OCI-M2 (cell line): ENCODE measurements around the gene EFEMP1.

Experiments
- DNase-seq: peaks from one replicate; lab custom pipeline; 2025; ENCODE audit not compliant: unreplicated experiment; lab: John Stamatoyannopoulos, UW

The EFEMP1 gene

DNA sequence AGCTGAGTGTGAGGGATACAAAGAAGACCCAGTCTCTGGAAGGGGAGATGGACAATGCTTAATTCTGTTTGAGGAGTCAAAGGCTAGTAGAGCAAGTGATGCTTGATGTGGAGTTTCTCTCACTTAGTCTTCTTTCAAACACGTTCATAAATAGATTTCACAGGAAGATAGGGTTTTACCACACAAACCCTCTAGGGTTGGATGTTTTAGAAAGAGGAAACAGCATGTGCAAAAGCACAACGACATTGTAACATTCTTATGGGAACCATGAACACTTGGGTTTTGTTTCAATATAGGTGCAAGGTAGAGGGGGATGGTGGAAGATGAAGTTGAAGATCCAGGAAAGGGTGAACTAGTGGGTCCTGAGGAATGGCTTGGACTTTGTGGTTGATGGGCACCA lies 10.8 kb upstream of the EFEMP1 start:
- DNase-seq = no peak

DNA sequence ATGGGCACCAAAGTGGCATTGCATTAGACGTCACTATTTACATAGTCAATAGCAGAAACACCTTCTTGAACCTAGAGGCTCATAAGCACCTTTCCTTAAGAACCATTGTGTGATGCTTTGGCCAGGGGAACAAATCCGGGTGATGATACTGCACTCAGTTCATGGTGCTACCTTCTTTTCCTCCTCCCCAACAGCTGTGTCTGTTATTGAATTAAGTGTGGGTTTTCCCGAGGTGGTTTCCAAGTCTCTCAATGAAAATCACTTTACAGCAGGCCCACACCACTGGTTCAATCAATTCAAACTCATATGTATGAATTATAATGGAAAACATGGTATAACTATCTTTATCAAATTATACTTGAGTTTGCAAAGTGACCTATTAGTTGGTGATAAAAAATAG lies 9.3 kb upstream of the EFEMP1 start:
- no peak for DNase-seq

DNA sequence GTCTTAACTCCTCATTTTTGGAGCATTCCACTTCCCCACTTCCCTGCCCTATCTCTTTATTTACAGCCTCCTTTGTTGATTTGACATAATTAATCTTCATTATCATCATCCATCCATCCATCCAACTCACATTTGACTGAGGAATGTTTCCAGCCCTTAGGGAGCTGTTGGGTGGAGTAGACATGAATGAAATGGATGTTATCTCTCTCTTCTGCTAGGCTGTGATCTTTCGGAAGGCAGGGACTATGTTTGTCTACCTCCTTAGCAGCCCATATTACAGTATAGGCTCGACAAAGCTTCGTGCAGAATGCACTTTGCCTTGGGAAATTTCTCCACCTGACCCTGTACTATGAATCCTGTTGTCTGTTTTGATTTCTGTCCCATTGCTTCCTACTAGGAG lies 7.7 kb upstream of the EFEMP1 start:
- no peak for DNase-seq

DNA sequence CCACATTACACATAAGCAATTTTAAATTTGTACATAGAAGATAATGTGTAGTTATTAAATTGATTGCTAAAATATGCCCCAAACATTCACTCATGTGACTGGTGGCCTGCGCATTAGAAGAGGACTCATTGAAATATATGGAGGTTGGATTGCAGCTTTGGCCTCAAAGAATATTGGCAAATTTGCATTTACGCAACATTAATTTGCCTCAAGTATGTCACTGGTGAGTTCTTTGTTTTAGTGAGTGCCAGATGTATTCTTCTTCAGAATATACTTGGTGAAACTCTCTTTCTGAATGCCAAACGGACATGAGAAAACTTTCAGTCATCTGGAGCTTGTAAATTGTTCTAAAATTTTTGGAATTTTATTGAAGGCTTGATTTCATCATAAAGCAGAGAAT lies 5.9 kb upstream of the EFEMP1 start:
- no peak for DNase-seq

DNA sequence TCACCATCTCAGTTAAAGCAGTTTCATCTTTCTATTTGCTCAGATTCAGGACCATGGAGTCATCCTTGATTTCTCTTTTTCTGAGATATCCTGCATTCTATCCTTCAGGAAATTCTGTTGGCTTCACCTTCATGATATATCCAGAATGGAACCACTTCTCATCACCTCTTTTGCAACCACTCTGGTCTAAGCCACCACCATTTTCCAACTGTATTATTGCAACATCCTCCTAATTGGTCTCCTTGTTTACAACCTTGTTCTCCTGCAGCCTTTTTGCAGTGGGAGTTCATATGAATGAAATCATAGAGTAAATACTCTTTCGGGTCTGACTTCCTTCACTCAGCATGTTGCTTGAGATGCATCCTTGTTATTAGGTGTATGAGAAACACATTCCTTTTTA lies 3.4 kb upstream of the EFEMP1 start:
- DNase-seq = no peak

DNA sequence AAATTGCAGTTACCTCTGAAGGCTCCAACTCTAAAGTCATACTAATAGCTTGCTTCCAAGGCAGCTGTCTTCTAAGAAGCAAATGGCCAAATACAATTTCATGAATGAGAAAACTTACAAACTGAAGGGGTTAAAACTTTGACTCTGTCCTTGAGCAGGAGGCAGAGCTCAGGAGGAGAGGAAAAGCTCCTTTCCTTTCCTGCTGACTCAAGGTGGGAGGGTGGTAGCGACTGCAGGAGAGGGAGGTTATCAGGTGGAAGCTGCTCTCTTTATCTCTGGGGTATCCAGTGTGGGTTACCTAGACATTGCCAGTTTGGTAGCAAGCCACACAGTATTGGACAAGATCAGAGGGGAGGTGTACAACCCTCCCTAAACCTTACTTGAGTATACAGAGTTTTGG lies 2.7 kb upstream of the EFEMP1 start:
- DNase-seq = no peak

DNA sequence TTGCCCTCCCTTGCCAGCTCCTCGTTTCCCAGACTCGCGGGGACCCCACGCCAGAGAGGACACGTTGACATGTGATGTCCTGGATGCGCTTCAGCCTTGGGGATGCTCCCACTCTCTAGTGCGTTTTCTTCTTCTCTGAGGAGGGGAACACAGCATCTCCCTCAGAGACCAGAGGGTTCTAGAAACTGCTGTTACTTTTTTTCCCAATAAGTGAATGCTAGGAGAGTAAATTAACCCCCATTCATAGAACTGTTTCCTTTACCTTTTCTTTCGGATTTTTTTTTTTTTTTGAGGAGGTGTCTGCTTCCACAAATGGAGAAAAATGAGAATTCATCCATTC lies 370 bp upstream of the EFEMP1 start:
- no peak for DNase-seq

DNA sequence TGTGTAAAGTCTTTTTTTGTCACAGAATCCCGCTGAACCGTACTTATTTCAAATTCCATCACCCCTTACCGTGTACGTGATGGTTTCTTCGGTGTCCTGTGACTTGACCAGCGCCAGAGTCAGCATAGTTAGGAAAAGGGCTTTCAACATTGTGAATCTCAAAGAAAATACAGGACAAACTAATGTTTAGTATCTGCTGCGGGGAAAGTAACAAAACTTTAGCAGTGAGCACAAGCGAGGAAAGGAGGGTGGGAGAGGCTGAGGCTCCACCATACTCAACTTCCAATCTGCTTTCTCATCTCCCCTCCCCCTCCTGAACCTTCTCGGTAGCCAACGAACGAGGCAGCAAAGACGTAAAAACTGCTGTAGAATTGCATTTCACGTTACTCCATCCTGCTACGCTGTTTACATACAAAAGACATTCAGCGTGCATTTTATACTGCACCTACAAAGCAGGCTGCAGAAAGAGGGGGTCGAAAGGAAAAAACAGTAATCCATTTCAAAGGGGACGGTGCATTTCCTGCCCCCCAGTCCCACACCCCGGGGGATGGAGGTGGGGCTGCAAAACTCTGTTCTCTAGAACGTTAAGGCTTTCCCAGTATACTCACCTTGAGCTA lies 1.2 kb downstream of the EFEMP1 start:
- DNase-seq = no peak

DNA sequence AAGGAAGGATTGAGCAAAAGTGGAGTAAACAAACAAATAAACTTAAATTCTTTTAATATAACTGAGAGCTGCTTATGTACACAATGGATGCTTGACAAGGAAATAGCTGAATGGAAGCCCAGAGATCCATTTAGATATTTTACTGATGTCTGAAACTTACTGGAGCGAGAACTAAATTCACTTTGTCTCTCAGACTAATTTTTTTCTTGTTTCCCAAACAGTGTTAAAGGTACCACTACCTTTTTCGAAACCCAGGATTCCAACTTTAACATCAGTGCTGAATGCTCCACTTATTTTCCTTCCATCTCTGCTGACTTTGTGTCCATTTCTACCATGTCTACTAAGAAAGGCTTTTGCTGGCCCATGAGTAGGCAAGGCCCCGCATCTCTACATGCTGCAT lies 4.0 kb downstream of the EFEMP1 start:
- no peak for DNase-seq

DNA sequence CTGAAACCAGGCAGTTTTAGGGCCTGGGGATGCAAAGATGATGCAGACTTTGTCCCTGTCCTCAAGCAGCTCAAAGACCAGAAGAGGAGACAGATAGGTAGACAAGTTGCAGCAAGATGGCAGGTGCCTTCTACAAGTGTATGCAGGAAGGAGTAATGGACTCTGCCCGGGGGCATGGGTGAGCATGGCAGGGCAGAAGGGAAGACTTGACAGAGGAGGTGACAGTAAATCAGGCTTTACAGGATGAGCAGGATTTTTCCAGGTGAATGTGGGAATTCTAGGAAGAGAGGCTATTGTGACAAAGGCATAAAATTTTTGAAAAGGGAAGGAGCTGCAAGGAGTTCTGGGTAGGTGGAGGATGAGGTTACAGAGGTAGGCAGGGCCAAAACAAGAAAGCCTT lies 4.7 kb downstream of the EFEMP1 start:
- no peak for DNase-seq

DNA sequence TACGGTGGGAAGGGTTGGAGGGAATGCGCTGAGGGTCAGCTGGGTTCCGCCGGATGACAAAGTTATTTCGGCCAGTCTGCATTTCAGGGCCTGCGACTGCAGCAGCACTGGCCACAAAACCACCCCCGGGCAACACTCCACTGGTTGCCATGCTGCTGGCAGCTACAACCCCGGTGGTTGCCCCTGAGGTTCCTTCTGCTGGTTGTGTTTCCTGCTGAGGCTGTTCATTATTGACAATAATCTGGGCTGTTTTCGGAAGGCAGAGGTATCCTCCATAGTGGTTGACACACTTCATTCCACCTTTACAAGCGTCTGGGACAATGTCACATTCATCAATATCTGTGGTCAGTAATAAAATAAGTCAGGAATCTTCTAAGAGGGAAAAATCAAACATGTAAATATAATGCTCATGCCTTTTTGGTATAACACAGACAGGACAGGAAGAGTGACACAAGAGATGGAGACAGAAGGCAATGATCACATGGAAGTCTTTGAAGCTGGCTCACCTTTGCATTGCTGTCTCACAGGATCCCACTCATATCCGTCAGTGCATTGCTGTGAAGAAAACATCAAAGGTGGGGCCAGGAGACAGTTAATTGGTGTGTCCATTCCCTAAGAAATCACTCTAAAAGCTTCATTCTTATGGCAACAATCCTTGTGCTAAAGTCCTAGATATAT lies 5.7 kb downstream of the EFEMP1 start:
- DNase-seq = no peak

DNA sequence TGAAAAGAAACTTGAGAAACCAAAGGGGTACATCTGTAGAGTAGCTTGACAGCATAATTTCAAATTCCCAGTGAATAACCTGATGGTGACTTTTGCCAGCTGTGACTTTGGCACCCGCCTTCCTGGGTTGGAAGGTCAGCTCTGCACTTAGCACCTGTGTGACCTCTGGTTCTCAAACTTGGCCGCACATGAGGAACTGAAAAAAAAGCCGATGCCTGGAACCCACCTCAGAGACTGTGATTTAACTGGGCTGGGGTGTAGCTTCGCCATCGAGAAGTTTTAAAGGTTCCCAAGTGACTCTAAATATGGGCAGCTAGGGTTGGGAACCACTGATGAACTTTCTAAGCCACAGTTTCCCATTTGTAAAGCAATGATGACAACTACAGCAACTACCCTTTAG lies 6.5 kb downstream of the EFEMP1 start:
- DNase-seq = no peak

DNA sequence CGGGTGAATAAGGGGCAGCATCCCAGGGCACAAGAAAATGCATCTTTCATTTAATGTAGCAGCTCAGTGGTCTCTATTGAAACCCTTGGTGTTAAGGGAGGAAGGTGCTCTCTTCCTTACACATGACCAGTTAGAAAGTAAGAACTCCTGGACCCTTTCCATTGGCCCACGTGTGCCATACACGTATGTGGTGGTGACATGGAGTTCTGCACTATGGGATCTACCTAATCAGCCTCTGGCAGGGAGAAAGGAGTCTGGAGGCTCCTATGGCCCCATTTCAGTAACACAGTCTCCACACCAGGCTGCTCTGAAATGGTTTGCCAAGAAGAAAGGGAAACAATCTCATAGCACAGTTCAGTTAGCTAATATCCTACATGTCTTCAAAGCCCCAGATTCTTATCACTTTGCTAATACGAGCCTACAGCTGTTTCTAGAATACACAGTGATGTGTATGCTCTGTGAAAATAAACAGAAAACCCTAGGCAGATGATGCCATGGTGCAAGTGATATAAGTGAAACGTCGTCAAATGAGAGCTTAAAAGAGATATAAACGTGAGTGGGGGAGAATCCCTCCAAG lies 7.0 kb downstream of the EFEMP1 start:
- no peak for DNase-seq

DNA sequence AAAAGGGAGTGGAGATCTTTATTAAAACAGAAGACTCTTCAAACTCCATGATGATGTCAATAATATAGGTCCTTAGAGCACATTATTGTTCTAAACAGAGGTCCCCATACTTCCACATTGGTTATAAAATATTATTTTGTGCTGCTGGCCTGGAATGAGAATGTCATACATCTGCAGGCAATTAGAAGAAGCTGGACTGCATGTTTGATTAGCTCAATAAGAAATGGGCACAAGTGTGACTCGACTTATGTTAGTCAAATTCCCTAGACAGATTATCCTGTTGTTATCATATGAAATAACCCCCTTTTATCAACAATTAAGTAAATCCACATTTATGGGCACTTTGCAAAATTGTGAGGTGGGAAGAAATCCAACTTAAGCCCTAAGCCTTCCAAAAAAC lies 8.8 kb downstream of the EFEMP1 start:
- DNase-seq = no peak

DNA sequence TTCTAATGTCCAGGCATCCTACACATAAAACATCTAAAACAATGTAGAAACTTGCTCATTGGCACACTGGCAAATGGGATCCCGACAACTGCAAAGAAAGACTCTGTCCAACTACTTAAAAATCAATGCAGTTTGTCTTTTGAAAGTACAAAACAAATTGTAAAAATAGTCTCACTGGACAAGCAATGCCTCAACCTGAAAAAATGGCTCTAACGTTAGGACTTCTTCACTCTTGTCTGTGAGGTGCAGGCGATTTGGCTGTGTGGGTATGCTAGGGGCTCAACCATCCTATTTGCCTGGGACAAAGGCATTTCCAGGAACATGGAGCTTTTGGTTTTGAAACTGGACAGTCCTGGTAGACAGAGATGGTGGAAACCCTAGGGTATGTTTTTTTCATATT lies 10.7 kb downstream of the EFEMP1 start:
- no peak for DNase-seq

DNA sequence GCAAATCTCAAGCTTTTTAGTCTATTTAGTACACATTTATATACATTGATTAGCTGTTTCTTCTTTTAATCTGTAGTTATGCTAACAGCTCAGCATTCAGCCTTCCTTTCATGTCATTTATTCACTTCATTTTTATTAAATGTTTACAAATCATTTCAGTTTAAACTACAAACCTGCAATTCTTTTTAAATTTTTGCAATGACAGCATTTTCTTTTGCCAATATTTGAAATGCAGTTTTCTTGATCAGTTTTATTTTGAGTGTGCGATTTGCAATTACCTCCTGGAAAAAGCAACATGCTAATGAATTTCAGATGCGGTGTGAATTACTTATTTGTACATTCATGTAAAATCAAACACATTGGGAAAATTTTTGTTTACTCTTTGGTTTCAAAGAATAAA lies 13.5 kb downstream of the EFEMP1 start:
- no peak for DNase-seq

DNA sequence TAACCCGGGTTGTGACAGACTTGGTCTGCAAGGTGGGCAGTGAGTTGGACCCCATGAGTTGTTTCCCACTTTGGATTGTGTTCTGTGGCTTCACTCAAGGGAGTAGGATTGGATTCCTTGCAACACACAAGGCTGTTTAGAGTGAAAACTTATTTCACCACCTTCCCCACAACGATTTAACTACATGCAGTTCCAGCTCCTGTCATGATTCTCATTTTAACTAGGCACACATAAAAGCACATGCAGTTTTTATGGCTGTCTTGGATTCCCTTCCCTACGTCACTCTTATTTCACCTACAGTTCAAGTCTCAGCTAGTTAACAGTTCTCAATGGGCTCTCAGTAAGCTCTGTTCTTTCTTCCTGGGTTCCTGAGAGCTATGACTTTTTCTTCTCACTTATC lies 15.9 kb downstream of the EFEMP1 start:
- DNase-seq = no peak

DNA sequence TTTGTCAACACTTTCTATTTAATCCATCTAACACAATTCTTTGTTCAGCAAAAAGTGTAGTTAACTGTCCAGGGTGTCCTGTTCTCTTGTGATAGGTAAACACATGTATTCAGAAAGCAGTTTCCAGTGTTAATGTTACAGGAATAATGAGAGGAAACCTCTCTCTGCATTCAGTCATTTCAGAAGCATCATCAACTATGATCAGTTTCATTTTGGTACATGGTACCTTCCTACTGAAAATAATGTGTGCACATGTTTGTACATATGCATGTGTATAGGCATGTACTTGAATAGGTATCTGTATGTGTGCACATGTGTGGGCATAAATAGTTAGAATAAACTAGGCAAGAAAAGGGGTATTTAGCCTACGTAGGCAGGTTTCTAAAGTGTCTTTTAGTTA lies 16.6 kb downstream of the EFEMP1 start:
- DNase-seq = no peak

DNA sequence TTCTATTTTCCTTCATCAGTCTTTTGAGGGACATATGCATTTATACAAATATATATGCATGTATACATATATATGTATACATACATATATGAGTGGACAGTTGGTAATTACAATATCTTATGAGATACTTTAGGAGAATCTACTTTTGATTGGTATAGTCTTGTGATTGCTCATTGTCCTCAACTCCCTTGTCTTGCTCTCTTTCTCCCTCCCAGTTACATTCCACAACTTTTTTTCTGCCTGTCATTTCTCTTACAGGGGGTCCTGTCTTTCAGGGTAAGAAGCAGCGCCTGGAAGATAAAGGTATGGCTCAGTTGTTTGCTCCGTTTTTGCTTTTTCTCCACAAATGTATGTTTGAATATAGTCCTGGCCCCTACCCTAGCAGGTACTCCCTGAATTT lies 19.9 kb downstream of the EFEMP1 start:
- DNase-seq = no peak

DNA sequence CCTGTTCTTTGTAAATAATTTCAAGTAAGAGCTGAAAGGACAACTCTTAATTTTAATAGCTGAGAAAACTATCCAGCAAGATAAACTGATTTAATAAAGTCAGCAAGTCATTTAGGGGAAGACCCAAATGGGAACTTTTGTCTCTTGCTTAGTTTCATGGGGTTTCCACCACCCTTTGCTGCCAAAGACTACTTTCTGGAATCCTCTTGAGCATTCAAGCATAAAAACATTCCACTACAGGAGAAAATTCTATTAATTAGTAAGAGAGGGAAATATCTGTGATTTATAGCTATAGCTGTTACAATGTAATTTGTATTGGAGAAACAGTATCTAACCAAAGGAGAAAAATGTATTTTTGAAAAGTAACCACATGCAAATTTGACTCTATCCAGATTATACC lies 20.6 kb downstream of the EFEMP1 start:
- no peak for DNase-seq

DNA sequence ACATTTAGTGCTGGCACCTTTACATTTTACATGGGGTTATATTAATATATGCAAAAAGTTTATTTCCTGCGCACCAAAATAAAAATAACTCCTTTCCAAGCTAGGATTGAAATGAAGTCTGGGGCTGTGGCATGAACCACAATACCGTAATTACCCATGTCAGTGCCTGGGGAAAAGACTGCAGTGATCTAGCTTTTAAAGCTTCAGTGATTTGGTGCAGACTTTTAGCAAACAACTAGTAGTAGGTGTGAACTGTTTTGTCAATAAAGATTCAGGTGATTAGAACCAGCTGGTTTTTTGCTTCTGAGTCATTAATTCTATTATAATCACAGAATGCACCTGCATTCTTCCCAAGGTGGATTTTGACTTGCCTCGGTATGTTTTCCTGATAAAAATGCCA lies 21.2 kb downstream of the EFEMP1 start:
- no peak for DNase-seq

DNA sequence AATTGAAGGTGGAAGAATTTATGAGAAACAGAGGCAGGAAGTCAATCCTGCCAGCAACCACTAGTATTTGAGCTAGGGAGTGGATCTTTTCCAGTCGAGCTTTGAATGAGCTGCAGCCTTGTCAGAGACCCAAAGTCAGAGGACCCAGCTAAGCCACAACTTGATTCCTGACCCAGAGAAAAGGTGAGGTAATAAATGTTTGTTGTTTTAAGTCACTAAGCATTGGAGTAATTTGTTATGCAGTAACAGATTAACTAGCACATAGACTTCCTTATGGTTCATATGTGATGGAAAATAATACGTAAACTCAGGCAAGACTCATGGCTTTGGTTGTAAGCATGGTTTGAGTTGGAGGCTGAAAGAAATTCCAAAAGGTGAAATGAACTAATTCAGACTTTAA lies 21.6 kb downstream of the EFEMP1 start:
- DNase-seq = no peak

DNA sequence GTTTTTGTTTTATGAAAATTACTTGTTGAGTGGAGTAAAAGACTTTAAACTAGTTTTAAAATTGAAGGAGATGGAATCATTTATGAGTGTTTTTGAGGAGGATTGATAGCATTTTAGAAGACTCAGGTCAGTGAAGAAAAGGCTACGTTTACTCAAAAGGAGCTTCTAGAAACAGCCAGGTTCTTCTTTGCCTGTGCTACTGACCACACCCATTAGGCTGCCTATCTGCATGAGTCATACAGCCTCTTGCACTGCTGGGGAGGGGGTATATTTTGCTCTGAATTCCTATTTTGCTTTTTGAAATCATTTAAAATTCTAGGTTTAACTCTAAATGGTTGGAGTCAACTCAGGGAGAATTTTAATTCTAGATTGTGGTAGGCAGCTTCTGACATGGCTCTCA lies 22.3 kb downstream of the EFEMP1 start:
- no peak for DNase-seq
